Measurements from ENCODE around the gene IL32. TPM values are rescaled to one million over a fixed set of nuclear protein-coding genes. Genes with fewer than 3 reads are reported as not detected.

The IL32 gene
- total and polyA plus RNA-seq, 9 of the 15 experiments (the other 6 are each of a cell fraction or from before 2014, with no cell fraction given), result 0.21 to 2.2 (median 0.37) TPM; not detected in 3

- intact Hi-C loops (cut with micrococcal nuclease), result loop anchor here (1.0 kb wide), 1 partner anchor 27 kb away; no protein-coding TSS in a partner anchor
- Histone ChIP-seq H3K27me3 (ENCODE audit: control insufficient read depth in 2 of 2, insufficient read depth in 2 of 2, low read length in 2 of 2) (peaks cover 2 to 15% of the 10 kb centered on the region in 2 experiments; a peak in 3 of 5 replicates), H3K36me3 (ENCODE audit: control insufficient read depth, insufficient read depth, low read length) (no peaks in the 10 kb centered on the region), H4K20me1 (replicated peaks; ENCODE audit: control insufficient read depth, insufficient read depth, low read length) (no peaks in the 10 kb centered on the region), H3K4me3 (no peak overlapping the region), H3K4me1 (replicated peaks in 1 of 2; ENCODE audit: control insufficient read depth in 2 of 2, insufficient read depth in 2 of 2, low read length in 2 of 2) (peaks cover 19 to 54% of the 10 kb centered on the region in 2 experiments), H3K27ac (ENCODE audit: extremely low read depth, low read depth, low read length) (no peak overlapping the region), H2AFZ (ENCODE audit: low read depth, low read length) (peak overlapping the region; percentile 82), H3K79me2 (ENCODE audit: control insufficient read depth, insufficient read depth, low read length) (no peaks in the 10 kb centered on the region), H3K9ac (ENCODE audit: insufficient read depth in 1 of 2, low read depth in 2 of 2, low read length in 2 of 2) (peak overlapping the region in 1 of 2 experiments; percentile 84; a peak in 2 of 4 replicates), H3K9me1 (ENCODE audit: control insufficient read depth, insufficient read depth, low read length) (no peaks in the 10 kb centered on the region), H3K9me3 (replicated peaks; ENCODE audit: control insufficient read depth, insufficient read depth, low read depth, low read length) (no peaks in the 10 kb centered on the region), H3K4me2 (ENCODE audit: insufficient read depth, low read length) (peak overlapping the region; percentile 7; the same call in 1 of the 2 replicates)
- 47% methylated on average over 11 of the region's 14 CpGs for WGBS (ENCODE audit: insufficient coverage, low coverage, missing lambda C conversion rate)
- FAIRE-seq, result no peak
- peak in 1 of 4 experiments; percentile 12 for DNase-seq (ENCODE audit: extremely low read depth in 1 of 4, low spot score in 3 of 4)
- 0 out of 2 replicates have a peak, but pooled peaks have one; percentile 33 for TF ChIP-seq ZNF589 (CRISPR knock-in tag; IDR thresholded peaks at IDR 0.05; ENCODE audit: low read depth)
- no peak for TF ChIP-seq CREB1 (IDR thresholded peaks at IDR 0.05)
- no peak for TF ChIP-seq CREB1 (CRISPR knock-in tag; IDR thresholded peaks at IDR 0.05)
- TF ChIP-seq SPI1 (IDR thresholded peaks at IDR 0.05; ENCODE audit: borderline replicate concordance, low read depth, low read length), result 0 out of 2 replicates have a peak, but pooled peaks have one; percentile 10
- 0 out of 2 replicates have a peak, but pooled peaks have one; percentile 48 for TF ChIP-seq ZNF609 (CRISPR knock-in tag; IDR thresholded peaks at IDR 0.05; ENCODE audit: borderline replicate concordance)
- no peak; the same call in 2 of the 3 replicates for ATAC-seq
- POLR2A ChIA-PET, result interaction anchor here (0.7 to 1.0 kb wide), 2 partner anchors 14 to 43 kb away, joined by 3 to 4 read pairs; no protein-coding TSS in a partner anchor
- CTCF ChIA-PET (ENCODE audit: low intra/inter-chr PET ratio), result no interaction called here
- in situ Hi-C loops (cut with MboI), result no loop called here
- BruUV-seq (replicated peaks), result no TSS peak
Measured at GRCh38 chr16:3086596-3087242, 21.3 kb downstream of the IL32 start.
